Gastroesophageal sphincter (tissue), 4 donors: ENCODE results near the gene ZNF727. TPM values are rescaled to one million over a fixed set of nuclear protein-coding genes. Genes with fewer than 3 reads are reported as not detected.
A peak's percentile ranks its signal among the peaks of the same experiment; 100 is the strongest.
"Not testable (repeated sequence)": the region's sequence is repeated elsewhere in the genome, so short reads cannot be mapped to it uniquely, and the experiment has no call there.

Source experiments
- ATAC-seq: fragments of 150-250 bp; one replicate; pipeline ENCODE4 v1.9.1; 2016; ENCODE audit warnings: mild to moderate bottlenecking, moderate library complexity
- H3K27ac ChIP-seq, 4 donors: fragments of 200-600 bp; sonication (generic) in 3 of 4; 1 replicate in 3 of 4; 2 replicates in 1 of 4; pipeline ENCODE4 v1.5.1; 2016 to 2019
- H3K27me3 ChIP-seq: fragments of 200-600 bp; sonication (generic); one replicate; pipeline ENCODE4 v1.5.1; 2019
- H3K36me3 ChIP-seq, 2 donors: fragments of 200-600 bp; sonication (generic); one replicate each; pipeline ENCODE4 v1.5.1; 2019; ENCODE audit warnings: control low read depth in 1 of 2
- H3K4me1 ChIP-seq, 3 donors: fragments of 200-600 bp; sonication (generic); 1 replicate in 2 of 3; 2 replicates in 1 of 3; pipeline ENCODE4 v1.5.1; 2016 to 2019; ENCODE audit warnings: control low read depth in 2 of 3
- H3K4me3 ChIP-seq, 2 donors: fragments of 200-600 bp; sonication (generic); one replicate each; pipeline ENCODE4 v1.5.1; 2019; ENCODE audit warnings: mild to moderate bottlenecking in 1 of 2, moderate library complexity in 1 of 2
- H3K9me3 ChIP-seq, 3 donors: fragments of 200-600 bp; sonication (generic); one replicate each; pipeline ENCODE4 v1.5.1; 2017 to 2019; ENCODE audit warnings: control low read depth in 2 of 3
- EP300 ChIP-seq: sonication (generic); formaldehyde crosslinking; IDR thresholded peaks from one replicate; pipeline ENCODE4 v1.6.1; 2017; ENCODE audit warnings: antibody characterized with exemption, mild to moderate bottlenecking
- POLR2A ChIP-seq, 2 donors: fragments of 450-650 bp; IDR thresholded peaks; one replicate each; pipeline ENCODE4 v1.6.1; 2017; ENCODE audit warnings: antibody characterized with exemption in 2 of 2, mild to moderate bottlenecking in 2 of 2, moderate library complexity in 1 of 2
- POLR2AphosphoS5 ChIP-seq: sonication (generic); formaldehyde crosslinking; IDR thresholded peaks from one replicate; pipeline ENCODE4 v1.6.1; 2017; ENCODE audit warnings: antibody characterized with exemption
- WGBS, 2 donors: methylation state at CpG; one replicate each; pipeline ENCODE4 v1.1.5; 2018; ENCODE audit warnings: low coverage in 1 of 2; 5-methylcytosine and 5-hydroxymethylcytosine counted together
- total RNA-seq, 4 donors: library from RNA; depleted of rRNA; stranded (reverse); fragments of >200 nt; gene quantifications; one replicate each; pipeline ENCODE4 v1.1.0, GENCODE V29; 2016
- TF ChIP-seq, protein P1 (sequence below), 4 experiments: fragments of 200-600 bp in 2 of 4; fragments of 450-650 bp in 2 of 4; sonication (generic) in 1 of 4; IDR thresholded peaks; one replicate each; pipeline ENCODE4 v1.5.1; 2017 to 2019; ENCODE audit warnings: antibody characterized with exemption in 4 of 4, mild to moderate bottlenecking in 2 of 4, moderate library complexity in 2 of 4

The ZNF727 gene
- total RNA-seq: 1 to 10 TPM; 1.2 to 5.1 (median 3.9) TPM

DNA sequence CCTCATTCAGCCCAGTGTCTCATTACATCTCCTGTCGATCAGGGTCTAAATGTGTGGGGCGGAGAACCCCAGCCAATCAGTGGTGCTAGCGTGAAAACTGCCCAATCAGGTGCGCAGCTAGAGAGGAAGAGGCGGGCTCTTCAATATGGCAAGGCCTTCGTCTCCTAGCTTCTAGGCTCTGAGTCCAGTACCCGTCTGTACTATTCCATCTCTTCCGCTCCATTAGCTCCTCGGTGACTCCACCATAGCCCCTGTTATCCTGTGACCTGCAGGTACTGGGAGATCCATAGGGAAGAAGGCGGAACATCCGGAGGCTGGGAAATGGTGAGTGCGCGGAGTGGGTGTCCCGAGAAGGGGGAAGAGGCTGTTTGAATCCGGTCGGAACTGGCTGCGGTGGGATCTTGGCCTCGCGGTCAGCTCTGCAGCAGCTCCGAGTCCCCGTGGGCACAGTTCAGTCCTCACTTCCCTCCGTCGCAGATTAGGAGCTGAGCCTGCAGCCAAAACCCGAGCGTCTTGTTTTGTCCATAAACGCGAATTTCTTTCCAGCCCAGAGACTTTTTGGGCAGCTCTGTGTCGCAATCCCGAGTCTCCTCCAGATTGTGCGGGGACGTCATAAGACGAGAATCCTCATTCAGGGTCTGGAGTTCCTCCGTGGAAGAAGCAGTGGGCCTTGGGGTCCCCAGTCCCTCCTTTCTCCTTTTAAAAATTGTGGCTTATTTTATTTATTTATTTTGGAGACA lies at the start of gene ZNF727:
ZNF727 (plus strand) TSS at position 134 of the 740 bp plus-strand sequence; CDS start at position 322, 188 bp downstream.
- Histone ChIP-seq H3K27ac (peak within 1 kb of the TSS; percentile 34 to 89 (median 72)), H3K9me3 (peaks cover 0 to 4% (median 0%) of the 10 kb centered on the region in 3 donors), H3K4me3 (peak within 1 kb of the TSS; percentile 53 to 58), H3K27me3 (no peaks in the 10 kb centered on the region), H3K36me3 (no peaks in the 10 kb centered on the region), H3K4me1 (peaks cover 0 to 17% (median 0%) of the 10 kb centered on the region in 3 donors)
- WGBS, 2 donors: 10 to 23% methylated on average over 6 to 25 of the region's 33 CpGs
- TF ChIP-seq POLR2AphosphoS5: no peak
- TF ChIP-seq POLR2A (IDR thresholded peaks at IDR 0.05): no peak
- TF ChIP-seq EP300: no peak
- TF ChIP-seq, protein P1, sequence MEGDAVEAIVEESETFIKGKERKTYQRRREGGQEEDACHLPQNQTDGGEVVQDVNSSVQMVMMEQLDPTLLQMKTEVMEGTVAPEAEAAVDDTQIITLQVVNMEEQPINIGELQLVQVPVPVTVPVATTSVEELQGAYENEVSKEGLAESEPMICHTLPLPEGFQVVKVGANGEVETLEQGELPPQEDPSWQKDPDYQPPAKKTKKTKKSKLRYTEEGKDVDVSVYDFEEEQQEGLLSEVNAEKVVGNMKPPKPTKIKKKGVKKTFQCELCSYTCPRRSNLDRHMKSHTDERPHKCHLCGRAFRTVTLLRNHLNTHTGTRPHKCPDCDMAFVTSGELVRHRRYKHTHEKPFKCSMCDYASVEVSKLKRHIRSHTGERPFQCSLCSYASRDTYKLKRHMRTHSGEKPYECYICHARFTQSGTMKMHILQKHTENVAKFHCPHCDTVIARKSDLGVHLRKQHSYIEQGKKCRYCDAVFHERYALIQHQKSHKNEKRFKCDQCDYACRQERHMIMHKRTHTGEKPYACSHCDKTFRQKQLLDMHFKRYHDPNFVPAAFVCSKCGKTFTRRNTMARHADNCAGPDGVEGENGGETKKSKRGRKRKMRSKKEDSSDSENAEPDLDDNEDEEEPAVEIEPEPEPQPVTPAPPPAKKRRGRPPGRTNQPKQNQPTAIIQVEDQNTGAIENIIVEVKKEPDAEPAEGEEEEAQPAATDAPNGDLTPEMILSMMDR (IDR thresholded peaks at IDR 0.05): no peak
- peak; percentile 88 for ATAC-seq

DNA sequence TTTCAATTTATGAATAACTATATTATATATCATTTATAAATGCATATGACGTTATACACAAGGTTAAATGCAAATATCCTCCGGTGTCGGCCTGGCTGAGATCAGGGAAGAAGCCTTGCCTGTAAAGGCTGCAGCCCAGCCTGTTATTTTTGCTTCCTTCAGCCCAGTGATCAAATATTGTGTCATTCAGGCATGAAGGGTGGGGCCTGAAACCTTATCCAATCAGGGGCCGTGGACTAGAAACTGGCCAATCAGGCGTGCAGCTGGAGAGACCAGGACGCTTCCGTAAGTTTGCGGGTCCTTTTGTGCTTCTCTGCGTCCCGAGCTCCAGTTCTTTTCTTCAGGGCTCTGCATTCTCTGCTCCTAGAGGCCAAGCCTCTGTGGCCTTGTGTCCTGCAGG lies 46.7 kb upstream of the ZNF727 start, which contains the start of gene ZNF722:
ZNF722 (plus strand) TSS at position 301 of the 400 bp plus-strand sequence. CDS start 113 bp downstream, outside the sequence.
- Histone ChIP-seq H3K9me3 (peaks cover 0 to 56% (median 0%) of the 10 kb centered on the region in 3 donors), H3K27me3 (no peaks in the 10 kb centered on the region), H3K4me3 (no peak within 1 kb of the TSS), H3K4me1 (no peaks in the 10 kb centered on the region), H3K27ac (no peak within 1 kb of the TSS), H3K36me3 (no peaks in the 10 kb centered on the region)
- no peak for TF ChIP-seq POLR2AphosphoS5
- no peak for TF ChIP-seq EP300
- TF ChIP-seq, protein P1 (IDR thresholded peaks at IDR 0.05): no peak
- TF ChIP-seq POLR2A (IDR thresholded peaks at IDR 0.05): no peak
- ATAC-seq: no peak
- 80 to 84% methylated on average over 9 to 10 of the region's 10 CpGs for WGBS, 2 donors

DNA sequence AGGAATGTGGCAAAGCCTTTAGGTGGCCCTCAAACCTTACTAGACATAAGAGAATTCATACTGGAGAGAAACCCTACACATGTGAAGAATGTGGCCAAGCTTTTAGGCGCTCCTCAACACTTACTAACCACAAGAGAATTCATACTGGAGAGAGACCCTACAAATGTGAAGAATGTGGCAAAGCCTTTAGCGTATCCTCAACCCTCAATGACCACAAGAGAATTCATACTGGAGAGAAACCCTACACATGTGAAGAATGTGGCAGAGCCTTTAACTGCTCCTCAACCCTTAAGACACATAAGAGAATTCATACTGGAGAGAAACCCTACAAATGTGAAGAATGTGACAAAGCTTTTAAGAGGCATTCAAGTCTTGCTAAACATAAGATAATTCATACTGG lies 29.7 kb upstream of the ZNF727 start:
- H3K27ac ChIP-seq, H3K27me3 ChIP-seq, H3K4me1 ChIP-seq, H3K36me3 ChIP-seq, ATAC-seq, H3K4me3 ChIP-seq: not testable (repeated sequence)
- 59 to 85% methylated on average over 2 of the region's 2 CpGs for WGBS, 2 donors
- H3K9me3 ChIP-seq: peaks cover 0 to 85% (median 0%) of the 10 kb centered on the region in 3 donors

DNA sequence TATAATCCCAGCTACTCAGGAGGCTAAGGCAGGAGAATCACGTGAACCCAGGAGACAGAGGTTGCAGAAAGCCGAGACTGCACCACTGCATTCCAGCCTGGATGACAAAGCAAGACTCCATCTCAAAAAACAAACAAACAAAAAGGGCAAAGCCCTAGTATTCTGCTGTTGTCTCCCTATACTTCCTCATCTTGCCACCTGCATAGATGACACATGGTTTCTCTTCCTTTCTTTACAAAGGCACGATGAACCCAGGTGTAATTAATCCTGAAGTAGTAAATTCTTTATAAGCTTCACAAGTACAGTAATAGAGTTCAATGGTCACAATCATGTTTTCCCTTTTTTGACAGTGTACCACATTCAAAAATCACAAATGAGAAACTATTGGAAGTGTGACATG lies 9.8 kb upstream of the ZNF727 start:
- TF ChIP-seq POLR2AphosphoS5 (no peak), POLR2A (IDR thresholded peaks at IDR 0.05) (no peak), EP300 (no peak)
- TF ChIP-seq, protein P1 (IDR thresholded peaks at IDR 0.05): no peak
- no peak for ATAC-seq
- no peaks in the 10 kb centered on the region for H3K36me3 ChIP-seq
- no peaks in the 10 kb centered on the region for H3K4me1 ChIP-seq
- peaks cover 40% of the 10 kb centered on the region for H3K27me3 ChIP-seq
- H3K9me3 ChIP-seq: peaks cover 0 to 80% (median 0%) of the 10 kb centered on the region in 3 donors
- H3K27ac ChIP-seq: no peak overlapping the region
- no peak overlapping the region for H3K4me3 ChIP-seq
- WGBS, 2 donors: 67 to 93% methylated on average over 1 to 3 of the region's 3 CpGs

DNA sequence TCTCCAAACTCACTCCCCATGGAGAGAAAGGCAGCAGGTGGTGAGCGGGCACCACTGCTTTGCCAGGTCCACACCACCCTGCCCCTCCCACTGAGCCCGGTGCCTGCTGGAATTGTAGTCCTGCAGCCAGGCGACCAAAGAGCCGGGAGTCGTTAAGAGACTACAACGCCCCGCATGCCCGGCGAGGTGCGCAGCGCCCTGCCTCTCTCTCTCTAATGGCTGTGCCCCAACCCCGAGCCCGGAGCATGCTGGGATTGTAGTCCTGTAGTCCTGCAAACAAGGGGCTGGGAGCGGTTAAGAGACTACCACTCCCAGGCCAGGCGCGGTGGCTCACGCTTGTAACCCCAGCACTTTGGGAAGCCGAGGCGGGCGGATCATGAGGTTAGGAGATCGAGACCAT lies 8.1 kb upstream of the ZNF727 start:
- Histone ChIP-seq H3K4me1 (no peaks in the 10 kb centered on the region), H3K27ac (no peak overlapping the region), H3K36me3 (no peaks in the 10 kb centered on the region), H3K27me3 (peaks cover 40% of the 10 kb centered on the region), H3K9me3 (peaks cover 0 to 65% (median 0%) of the 10 kb centered on the region in 3 donors), H3K4me3 (no peak overlapping the region)
- no peak for ATAC-seq
- WGBS, 2 donors: 20% methylated on average over 1 of the region's 21 CpGs; no CpG with 5 or more reads in 1 of the 2 donors
- TF ChIP-seq POLR2A (IDR thresholded peaks at IDR 0.05): no peak
- TF ChIP-seq POLR2AphosphoS5: no peak
- TF ChIP-seq, protein P1 (IDR thresholded peaks at IDR 0.05): no peak
- no peak for TF ChIP-seq EP300
